GM12878 (cell line): ENCODE measurements around the gene ROR2. TPM values are rescaled to one million over a fixed set of nuclear protein-coding genes. Genes with fewer than 3 reads are reported as not detected.

Experiments used
- ATAC-seq: fragments of 200-7000 bp; cut with Tn5 transposase; 3 replicates; pipeline ENCODE4 v1.9.1; 2020; ENCODE audit warnings: mild to moderate bottlenecking, moderate library complexity
- BruUV-seq: library from RNA; stranded (reverse); fragments of 400-500 nt; replicated peaks from 2 replicates; lab custom pipeline; 2021; lab: Mats Ljungman, UMichigan
- CTCF ChIA-PET: fragments of 300-600 bp; sonication (Branson Sonifier 250); formaldehyde crosslinking; extraction: SDS; loops from one replicate; lab custom pipeline; 2021; ENCODE audit warnings: inconsistent platforms; lab: Yijun Ruan, JAX
- POLR2A ChIA-PET: fragments of 350-600 bp; formaldehyde crosslinking; extraction: SDS; loops from one replicate; lab custom pipeline; 2021; ENCODE audit warnings: inconsistent platforms; lab: Charles Lee
- RAD21 ChIA-PET: fragments of 300-600 bp; sonication (Branson Sonifier 250); formaldehyde crosslinking; loops from one replicate; lab custom pipeline; 2023; ENCODE audit warnings: antibody characterized with exemption; ENCODE audit not compliant: unreplicated experiment; lab: Charles Lee
- SMC1A ChIA-PET: fragments of 300-600 bp; sonication (Branson Sonifier 250); formaldehyde crosslinking; loops from one replicate; lab custom pipeline; 2023; ENCODE audit not compliant: unreplicated experiment, uncharacterized antibody; lab: Charles Lee
- DNase-seq: peaks from one replicate; pipeline ENCODE4 v3.0.0-alpha.2; 2011; ENCODE audit warnings: low read depth, low spot score
- FAIRE-seq: peaks from 3 replicates; lab custom pipeline; 2011; peaks lifted over from hg19 to GRCh38; lab: Jason Lieb, UNC
- H2AFZ ChIP-seq: 2 replicates; pipeline ENCODE4 v1.6.0; 2011; ENCODE audit warnings: low read depth, low read length, control low read depth; ENCODE audit not compliant: control insufficient read depth
- H3K27ac ChIP-seq: 2 replicates; pipeline ENCODE4 v1.5.1; 2011; ENCODE audit warnings: control low read depth; ENCODE audit not compliant: control insufficient read depth, insufficient read depth
- H3K27me3 ChIP-seq, 2 experiments: replicated peaks in 1 of 2; 2 replicates each; pipeline versions ENCODE4 v1.6.0 to v1.6.1; 2011; ENCODE audit warnings: low read length in 1 of 2; ENCODE audit not compliant: control insufficient read depth in 2 of 2, insufficient read depth in 2 of 2
- H3K36me3 ChIP-seq, 2 experiments: 2 replicates each; pipeline ENCODE4 v1.5.1; 2011; ENCODE audit warnings: low read length in 1 of 2; ENCODE audit not compliant: control insufficient read depth in 2 of 2, insufficient read depth in 2 of 2
- H3K4me1 ChIP-seq: 2 replicates; pipeline ENCODE4 v1.6.1; 2011; ENCODE audit warnings: mild to moderate bottlenecking, low read length, moderate library complexity, mixed read lengths; ENCODE audit not compliant: control insufficient read depth, insufficient read depth
- H3K4me2 ChIP-seq: 2 replicates; pipeline ENCODE4 v1.6.0; 2011; ENCODE audit warnings: control low read depth; ENCODE audit not compliant: control insufficient read depth, insufficient read depth
- H3K4me3 ChIP-seq: fragments of 200-600 bp; sonication (generic); 2 replicates; pipeline ENCODE4 v1.5.1; 2016
- H3K79me2 ChIP-seq: 2 replicates; pipeline ENCODE4 v1.6.0; 2011; ENCODE audit warnings: low read length; ENCODE audit not compliant: control insufficient read depth, insufficient read depth
- H3K9ac ChIP-seq: 2 replicates; pipeline ENCODE4 v1.8.0; 2011; ENCODE audit warnings: low read length, control low read depth, mixed read lengths; ENCODE audit not compliant: control insufficient read depth, insufficient read depth
- H3K9me3 ChIP-seq: replicated peaks from 3 replicates; pipeline ENCODE4 v1.5.1; 2011; ENCODE audit warnings: mild to moderate bottlenecking, low read length; ENCODE audit not compliant: control insufficient read depth, insufficient read depth
- H4K20me1 ChIP-seq: 2 replicates; pipeline ENCODE4 v1.6.0; 2011; ENCODE audit not compliant: control insufficient read depth, insufficient read depth
- CBFB ChIP-seq: IDR thresholded peaks from 2 replicates; pipeline ENCODE4 v1.6.1; 2016; ENCODE audit warnings: antibody characterized with exemption, low read depth
- E2F8 ChIP-seq: fragments of 450-650 bp; IDR thresholded peaks from 2 replicates; pipeline ENCODE4 v1.6.1; 2018; ENCODE audit warnings: mild to moderate bottlenecking, low read depth, moderate library complexity; ENCODE audit not compliant: partially characterized antibody
- EGR1 ChIP-seq, 2 experiments: IDR thresholded peaks; 1 replicate in 1 of 2; 2 replicates in 1 of 2; pipeline ENCODE4 v1.6.1; 2011 to 2012; ENCODE audit warnings: low read depth in 2 of 2, low read length in 2 of 2, borderline replicate concordance in 1 of 2, mild to moderate bottlenecking in 1 of 2, moderate library complexity in 1 of 2
- JUNB ChIP-seq: IDR thresholded peaks from 2 replicates; pipeline ENCODE4 v1.6.1; 2016; ENCODE audit warnings: antibody characterized with exemption, mild to moderate bottlenecking
- KLF5 ChIP-seq: fragments of 450-650 bp; IDR thresholded peaks from 2 replicates; pipeline ENCODE4 v1.6.1; 2014; ENCODE audit warnings: mild to moderate bottlenecking; ENCODE audit not compliant: partially characterized antibody
- MYC ChIP-seq: IDR thresholded peaks from 2 replicates; pipeline ENCODE4 v1.6.1; 2011; ENCODE audit warnings: mild to moderate bottlenecking, low read length, moderate library complexity, inconsistent platforms; ENCODE audit not compliant: insufficient read depth, insufficient replicate concordance, insufficient read length, severe bottlenecking
- NBN ChIP-seq: fragments of 450-650 bp; IDR thresholded peaks from 2 replicates; pipeline ENCODE4 v1.6.1; 2016
- RB1 ChIP-seq: fragments of 450-650 bp; formaldehyde crosslinking; IDR thresholded peaks from 2 replicates; pipeline ENCODE4 v1.6.1; 2017; ENCODE audit warnings: mild to moderate bottlenecking, borderline replicate concordance
- RFX5 ChIP-seq: IDR thresholded peaks from 2 replicates; pipeline ENCODE4 v1.6.1; 2011; ENCODE audit warnings: low read depth, low read length, improper control_type of control experiment
- SMC3 ChIP-seq: IDR thresholded peaks from 2 replicates; pipeline ENCODE4 v1.6.1; 2011; ENCODE audit warnings: low read length, improper control_type of control experiment, borderline replicate concordance
- SUPT20H ChIP-seq: IDR thresholded peaks from 2 replicates; pipeline ENCODE4 v1.6.1; 2011; ENCODE audit warnings: low read depth, mild to moderate bottlenecking, low read length, moderate library complexity, borderline replicate concordance; ENCODE audit not compliant: control insufficient read depth
- TCF7 ChIP-seq: IDR thresholded peaks from 2 replicates; pipeline ENCODE4 v1.6.1; 2014; ENCODE audit warnings: antibody characterized with exemption, borderline replicate concordance
- USF2 ChIP-seq: IDR thresholded peaks from 2 replicates; pipeline ENCODE4 v1.6.1; 2011; ENCODE audit warnings: low read depth, low read length, improper control_type of control experiment, borderline replicate concordance
- YBX1 ChIP-seq: fragments of 450-650 bp; IDR thresholded peaks from 2 replicates; pipeline ENCODE4 v1.6.1; 2016; ENCODE audit warnings: antibody characterized with exemption
- ZNF687 ChIP-seq: fragments of 450-650 bp; IDR thresholded peaks from 2 replicates; pipeline ENCODE4 v1.6.1; 2017; ENCODE audit warnings: mild to moderate bottlenecking, moderate library complexity
- whole genome bisulfite sequencing: methylation state at CpG from one replicate; pipeline ENCODE4 v1.1.6; 2016; ENCODE audit warnings: low lambda C conversion rate; ENCODE audit not compliant: insufficient replicate concordance, insufficient coverage; ENCODE audit errors: missing lambda C conversion rate; 5-methylcytosine and 5-hydroxymethylcytosine counted together
- in situ Hi-C: fragments of 300-500 bp; cut with MboI; formaldehyde crosslinking; loops from 9 replicates; pipeline ENCODE4 v1.14.3; 2018; ENCODE audit warnings: mixed read lengths
- intact Hi-C: fragments of 100-400 bp; cut with micrococcal nuclease; formaldehyde crosslinking; loops from one replicate; pipeline ENCODE4 v1.14.2; 2022; ENCODE audit not compliant: unreplicated experiment
- polyA plus RNA-seq, 11 experiments: library from polyadenylated mRNA; depleted of rRNA in 4 of 11; unstranded in 6 of 11; stranded (reverse) in 5 of 11; fragments of >200 nt; fragmentation: Nextera tagmentation in 4 of 11; fragmentation: Illumina TruSeq in 1 of 11; extraction: Ambion mirVana in 4 of 11; extraction: Trizol in 1 of 11; gene quantifications; 1 replicate in 1 of 11; 2 replicates in 10 of 11; pipeline versions ENCODE4 v1.2.1 to v1.2.3, GENCODE V29; 2011 to 2016; ENCODE audit warnings: inconsistent platforms in 2 of 11, missing spikeins in 2 of 11, low read depth in 1 of 11
- total RNA-seq, 4 experiments: library from RNA; depleted of rRNA in 3 of 4; stranded (reverse); fragments of >200 nt in 3 of 4; fragmentation: Illumina TruSeq in 1 of 4; extraction: Trizol in 1 of 4; gene quantifications; 2 replicates each; pipeline versions ENCODE4 v1.2.1 to v1.2.3, GENCODE V29; 2013 to 2021

The ROR2 gene
- total and polyA plus RNA-seq, 10 of the 15 experiments (the other 5 are each of a cell fraction or from before 2014, with no cell fraction given), result 0.03 to 0.05 TPM; not detected in 8

GRCh38 chr9:91818647-91819403, 131.2 kb downstream of the ROR2 start (continued):
- TF ChIP-seq E2F8 (no peak), EGR1 (IDR thresholded peaks at IDR 0.05; ENCODE audit: borderline replicate concordance in 1 of 2, low read depth in 2 of 2, low read length in 2 of 2) (no peak), USF2 (no peak), SUPT20H (no peak), NBN (no peak), MYC (no peak), TCF7 (no peak)

- Histone ChIP-seq H3K9me3 (no peaks in the 10 kb centered on the region), H3K4me3 (no peak overlapping the region), H3K4me2 (no peak overlapping the region), H3K9ac (no peak overlapping the region), H3K4me1 (no peaks in the 10 kb centered on the region), H2AFZ (no peak overlapping the region), H4K20me1 (no peaks in the 10 kb centered on the region), H3K27me3 (peaks cover 0 to 2% of the 10 kb centered on the region in 2 experiments; a peak in 2 of 4 replicates), H3K36me3 (no peaks in the 10 kb centered on the region), H3K27ac (no peak overlapping the region), H3K79me2 (no peaks in the 10 kb centered on the region)
- intact Hi-C loops, result no loop called here
- no TSS peak for BruUV-seq
- ChIA-PET CTCF (no interaction called here), SMC1A (no interaction called here), RAD21 (no interaction called here), POLR2A (no interaction called here)
- no peak for FAIRE-seq
- ATAC-seq, result no peak
- in situ Hi-C loops, result no loop called here
- WGBS, result 31% methylated on average over 3 of the region's 3 CpGs
- no peak for DNase-seq
- TF ChIP-seq KLF5 (no peak), SMC3 (no peak), RFX5 (no peak), RB1 (no peak), CBFB (no peak), JUNB (no peak), YBX1 (no peak), ZNF687 (no peak)
Observed at GRCh38 chr9:91818225-91818585, 131.8 kb downstream of the ROR2 start.
